PC-9 (cell line): ENCODE measurements around the gene SH3RF3.

Source experiments
- EZH2 ChIP-seq: fragments of 200-600 bp; sonication (generic); IDR thresholded peaks from 2 replicates; pipeline ENCODE4 v1.8.0; 2017; ENCODE audit warnings: antibody characterized with exemption, low read depth
- TF ChIP-seq, protein P1 (sequence below): fragments of 200-600 bp; sonication (generic); conservative IDR thresholded peaks from 2 replicates; pipeline ENCODE4 v1.6.1; 2017; ENCODE audit warnings: mixed run types, antibody characterized with exemption, mild to moderate bottlenecking, moderate library complexity

DNA sequence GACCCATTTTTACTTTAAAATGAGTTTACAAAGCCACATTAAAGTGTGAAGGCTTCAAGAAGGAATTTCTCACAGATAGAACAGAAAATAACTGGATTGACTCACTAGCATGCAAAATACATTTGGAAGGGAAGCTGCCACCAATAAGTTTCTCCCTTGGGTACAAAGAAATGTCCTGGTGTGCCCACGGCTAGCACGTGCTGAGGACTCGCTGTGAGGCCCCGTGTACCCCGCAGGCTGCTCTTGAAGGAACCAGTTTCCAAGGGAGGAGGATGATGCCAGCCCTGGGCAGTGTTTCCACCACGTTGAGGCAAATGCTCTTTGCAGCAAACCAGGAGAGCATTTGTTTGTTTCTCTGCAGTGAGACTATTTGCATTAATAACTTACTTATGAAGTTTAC is 207.3 kb downstream of the SH3RF3 start:
- TF ChIP-seq EZH2 = no peak
- TF ChIP-seq, protein P1, sequence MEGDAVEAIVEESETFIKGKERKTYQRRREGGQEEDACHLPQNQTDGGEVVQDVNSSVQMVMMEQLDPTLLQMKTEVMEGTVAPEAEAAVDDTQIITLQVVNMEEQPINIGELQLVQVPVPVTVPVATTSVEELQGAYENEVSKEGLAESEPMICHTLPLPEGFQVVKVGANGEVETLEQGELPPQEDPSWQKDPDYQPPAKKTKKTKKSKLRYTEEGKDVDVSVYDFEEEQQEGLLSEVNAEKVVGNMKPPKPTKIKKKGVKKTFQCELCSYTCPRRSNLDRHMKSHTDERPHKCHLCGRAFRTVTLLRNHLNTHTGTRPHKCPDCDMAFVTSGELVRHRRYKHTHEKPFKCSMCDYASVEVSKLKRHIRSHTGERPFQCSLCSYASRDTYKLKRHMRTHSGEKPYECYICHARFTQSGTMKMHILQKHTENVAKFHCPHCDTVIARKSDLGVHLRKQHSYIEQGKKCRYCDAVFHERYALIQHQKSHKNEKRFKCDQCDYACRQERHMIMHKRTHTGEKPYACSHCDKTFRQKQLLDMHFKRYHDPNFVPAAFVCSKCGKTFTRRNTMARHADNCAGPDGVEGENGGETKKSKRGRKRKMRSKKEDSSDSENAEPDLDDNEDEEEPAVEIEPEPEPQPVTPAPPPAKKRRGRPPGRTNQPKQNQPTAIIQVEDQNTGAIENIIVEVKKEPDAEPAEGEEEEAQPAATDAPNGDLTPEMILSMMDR = no peak
